HG03378 (cell line): ENCODE results near the gene KRTAP10-10.
"Not testable (repeated sequence)": the region's sequence is repeated elsewhere in the genome, so short reads cannot be mapped to it uniquely, and the experiment has no call there.

Experiments used
- ATAC-seq: cut with Tn5 transposase; IDR thresholded peaks from one replicate; pipeline ENCODE4 v1.9.1; 2021; ENCODE audit warnings: mild to moderate bottlenecking, moderate library complexity; ENCODE audit not compliant: unreplicated experiment

Gene KRTAP10-10

DNA sequence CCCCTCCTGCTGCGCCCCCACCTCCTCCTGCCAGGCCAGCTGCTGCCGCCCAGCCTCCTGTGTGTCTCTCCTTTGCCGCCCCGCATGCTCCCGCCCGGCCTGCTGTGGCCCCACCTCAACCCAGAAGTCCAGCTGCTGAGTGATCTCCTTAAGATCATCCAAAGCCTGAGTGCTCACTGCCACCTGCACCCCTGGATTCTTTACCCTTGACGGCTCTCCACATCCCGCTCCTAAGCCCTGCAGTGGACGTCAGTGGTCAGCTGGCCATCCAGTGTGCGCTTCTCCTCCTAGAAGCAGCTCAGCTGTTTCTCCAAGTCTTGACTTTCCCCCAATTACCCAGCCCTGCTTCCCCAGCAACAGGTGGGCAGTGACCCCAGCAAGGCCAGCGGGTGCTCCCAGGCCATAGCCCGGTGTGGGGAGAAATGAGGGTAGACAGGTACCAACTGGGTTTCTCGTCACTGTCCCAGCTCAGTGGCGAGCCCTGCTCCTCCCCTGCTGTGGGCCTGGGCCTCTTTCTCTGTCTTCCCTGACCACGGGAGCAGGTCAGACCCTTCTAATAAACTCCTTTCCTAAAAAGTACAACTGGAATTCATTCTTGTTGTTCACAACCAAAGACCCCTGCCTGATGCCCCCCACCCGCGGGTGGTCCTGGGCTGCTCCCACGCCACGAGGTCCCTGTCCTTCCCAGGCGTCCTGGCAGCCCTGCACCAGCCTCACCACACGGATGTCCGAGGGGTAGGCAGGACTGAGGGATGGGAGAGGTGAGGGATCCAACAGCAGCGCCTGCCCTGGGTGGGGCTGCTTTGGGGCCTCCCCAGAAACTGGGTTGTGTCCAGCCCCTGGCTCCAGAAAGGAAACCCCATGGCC is 35.3 kb upstream of the KRTAP10-10 start:
- ATAC-seq, result no peak

DNA sequence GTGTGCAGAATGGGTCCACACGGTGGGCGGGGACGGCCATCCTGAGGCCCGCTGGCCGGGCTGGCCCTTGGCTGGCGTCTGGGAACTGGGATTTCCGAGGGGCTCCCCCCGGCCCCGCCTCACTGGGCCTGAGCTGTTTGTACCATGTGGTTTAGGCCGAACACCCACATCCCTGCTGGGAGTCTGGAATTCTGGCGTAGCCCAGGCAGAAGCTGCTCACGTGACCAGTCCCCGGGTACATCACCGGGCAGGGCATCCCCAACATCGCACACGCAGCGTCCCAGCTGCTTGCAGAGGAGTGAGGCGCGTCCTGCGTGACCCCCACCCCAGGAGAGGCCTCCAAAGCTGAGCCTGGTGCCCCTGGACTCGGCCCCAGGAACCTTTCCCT is 34.7 kb upstream of the KRTAP10-10 start:
- ATAC-seq, result no peak

DNA sequence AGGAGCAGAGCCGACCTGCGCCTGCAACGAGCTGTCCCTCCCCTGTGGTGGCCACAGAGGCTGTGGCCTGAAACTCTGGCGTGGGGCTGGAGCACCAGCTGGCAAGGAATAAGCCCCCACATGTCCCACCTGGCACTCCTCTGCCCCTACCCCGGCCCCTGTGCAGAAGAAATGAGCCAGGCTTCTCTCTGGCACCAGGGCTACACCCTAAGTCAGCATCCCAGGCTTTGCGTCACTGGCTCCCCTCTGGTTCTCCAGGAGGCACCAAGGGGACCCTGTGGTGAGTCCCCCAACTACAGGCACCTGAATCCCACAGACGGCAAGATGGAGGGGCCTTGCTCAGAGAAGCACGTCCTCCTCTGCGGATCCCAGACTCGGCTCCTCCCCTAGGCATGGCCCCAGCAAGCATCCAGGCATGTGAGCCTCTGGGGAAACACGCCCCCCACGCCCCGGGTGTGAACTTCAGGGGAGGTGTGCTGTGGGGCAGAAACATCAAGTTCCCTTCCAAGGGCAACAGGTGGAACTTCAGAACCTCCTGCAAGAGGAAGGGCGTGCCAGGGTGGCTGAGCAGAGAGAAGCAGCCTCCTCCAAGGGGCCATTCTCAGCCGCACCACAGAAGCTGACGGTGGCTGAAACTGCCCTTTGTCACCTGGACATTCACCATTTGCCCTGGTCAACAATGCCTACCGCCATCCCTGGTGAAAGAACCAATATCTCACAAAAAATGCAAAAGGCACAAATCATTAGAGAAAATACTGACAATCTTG is 33.9 kb upstream of the KRTAP10-10 start:
- no peak for ATAC-seq

DNA sequence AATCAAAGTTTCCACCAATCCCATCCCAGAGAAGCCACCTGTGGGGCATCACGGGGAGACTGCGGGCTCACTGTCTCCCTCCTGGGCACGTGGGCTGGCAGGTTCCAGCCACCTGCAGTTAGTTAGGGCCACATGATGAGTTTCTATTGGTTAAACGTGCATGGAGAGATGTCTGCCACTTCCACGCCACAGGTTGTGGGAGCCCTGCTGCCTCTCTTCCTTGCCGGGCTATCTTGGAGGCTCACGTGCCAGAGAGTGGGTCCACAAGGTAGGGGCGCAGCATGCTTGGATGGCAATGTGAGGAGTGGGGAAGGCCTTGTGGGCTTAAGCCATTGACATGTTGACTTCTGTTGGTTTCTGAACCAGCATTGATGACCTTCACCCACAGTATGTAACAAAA is 33.2 kb upstream of the KRTAP10-10 start:
- ATAC-seq, result no peak

DNA sequence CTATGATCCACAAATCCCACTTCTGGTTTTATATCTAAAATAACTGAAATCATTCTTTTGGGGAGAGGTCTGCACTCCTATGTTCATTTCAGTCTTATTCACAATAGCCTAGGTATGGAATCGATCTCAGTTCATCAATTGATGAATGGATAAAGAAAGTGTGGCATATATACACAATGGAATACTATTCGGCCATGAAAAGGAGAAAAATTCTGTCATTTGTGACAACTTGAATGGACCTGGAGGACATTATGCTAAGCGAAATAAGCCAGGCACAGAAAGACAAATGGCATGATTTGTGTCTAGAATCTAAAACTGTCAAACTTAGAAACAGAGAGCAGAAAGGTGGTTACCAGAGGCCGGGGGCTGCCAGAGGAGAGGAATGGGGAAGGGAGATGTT is 30.7 kb upstream of the KRTAP10-10 start:
- no peak for ATAC-seq

DNA sequence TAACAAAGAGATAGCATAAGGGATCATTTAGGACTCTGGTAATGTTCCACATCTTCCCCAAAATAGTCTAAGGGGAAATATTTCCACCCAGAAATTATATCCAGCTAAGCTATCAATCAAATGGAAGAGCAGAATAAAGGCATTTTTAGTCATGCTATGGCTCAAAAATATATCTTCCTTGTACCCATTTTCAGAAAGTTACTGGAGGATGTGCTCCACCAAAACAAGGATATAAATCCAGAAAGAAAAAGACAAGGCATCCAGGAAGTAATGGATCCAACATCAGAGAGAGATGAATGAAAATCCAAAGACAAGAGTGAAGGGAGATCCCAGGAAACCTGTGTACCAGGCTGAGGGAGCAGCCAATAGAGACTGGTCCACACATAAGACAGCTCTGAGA is 28.0 kb upstream of the KRTAP10-10 start:
- no peak for ATAC-seq

DNA sequence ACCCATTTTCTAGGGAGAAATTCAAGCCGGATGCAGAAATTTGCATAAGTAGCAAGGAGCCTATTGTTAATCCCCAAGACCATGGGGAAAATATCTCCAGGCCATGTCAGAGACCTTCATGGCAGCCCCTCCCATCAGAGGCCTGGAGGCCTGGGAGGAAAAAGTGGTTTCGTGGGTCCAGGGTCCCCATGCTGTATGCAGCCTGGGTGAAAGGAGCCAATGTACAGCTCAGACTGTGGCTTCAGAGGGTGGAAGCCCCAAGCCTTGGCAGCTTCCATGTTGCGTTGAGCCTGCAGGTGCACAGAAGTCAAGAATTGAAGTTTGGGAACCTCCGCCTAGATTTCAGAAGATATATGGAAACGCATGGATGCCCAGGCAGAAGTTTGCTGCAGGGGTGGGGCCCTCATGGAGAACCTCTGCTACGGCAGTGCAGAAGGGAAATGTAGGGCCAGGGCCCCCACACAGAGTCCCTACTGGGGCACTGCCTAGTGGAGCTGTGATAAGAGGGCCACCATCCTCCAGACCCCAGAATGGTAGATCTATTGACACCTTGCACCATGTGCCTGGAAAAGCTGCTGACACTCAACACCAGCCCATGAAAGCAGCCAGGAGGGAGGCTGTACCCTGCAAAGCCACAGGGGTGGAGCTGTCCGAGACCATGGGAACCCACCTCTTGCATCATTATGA is 26.9 kb upstream of the KRTAP10-10 start:
- not testable (repeated sequence) for ATAC-seq

DNA sequence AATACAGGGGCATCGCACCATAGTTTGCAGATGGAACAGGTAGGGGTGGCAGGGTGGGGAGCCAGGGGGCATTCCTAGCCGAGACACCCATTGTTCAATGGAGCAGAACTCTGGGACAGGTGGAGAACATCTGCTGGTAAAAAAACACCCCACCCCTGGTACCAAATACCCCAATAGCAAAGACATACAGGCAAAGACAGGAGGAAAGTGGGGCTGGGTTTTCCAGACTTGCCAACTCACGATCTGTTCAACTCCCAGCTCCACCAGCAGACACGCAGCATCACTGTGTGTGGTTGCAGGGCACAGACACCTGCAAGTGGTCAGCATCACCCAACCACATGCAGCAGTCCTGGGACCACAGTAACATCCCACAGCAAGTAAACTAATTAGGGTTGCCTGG is 25.6 kb upstream of the KRTAP10-10 start:
- ATAC-seq, result no peak

DNA sequence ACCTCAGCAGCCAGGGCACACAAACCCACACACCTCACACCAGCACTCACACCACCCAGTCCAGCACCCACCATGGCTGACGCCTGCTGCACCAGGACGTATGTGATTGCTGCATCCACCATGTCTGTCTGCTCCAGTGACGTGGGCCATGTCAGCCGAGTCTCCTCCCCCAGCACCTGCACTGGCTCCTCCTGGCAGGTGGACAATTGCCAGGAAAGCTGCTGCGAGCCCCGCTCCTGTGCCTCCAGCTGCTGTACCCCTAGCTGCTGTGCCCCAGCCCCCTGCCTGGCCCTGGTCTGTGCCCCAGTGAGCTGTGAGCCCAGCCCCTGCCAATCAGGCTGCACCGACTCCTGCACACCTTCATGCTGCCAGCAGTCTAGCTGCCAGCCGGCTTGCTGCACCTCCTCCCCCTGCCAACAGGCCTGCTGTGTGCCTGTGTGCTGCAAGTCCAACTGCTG is 25.1 kb upstream of the KRTAP10-10 start, which contains the start of gene KRTAP10-8:
Gene KRTAP10-8, plus strand, starts transcription at position 51 of the 458 bp plus-strand sequence. Its CDS starts 22 bp downstream, at position 73.
- no peak for ATAC-seq

DNA sequence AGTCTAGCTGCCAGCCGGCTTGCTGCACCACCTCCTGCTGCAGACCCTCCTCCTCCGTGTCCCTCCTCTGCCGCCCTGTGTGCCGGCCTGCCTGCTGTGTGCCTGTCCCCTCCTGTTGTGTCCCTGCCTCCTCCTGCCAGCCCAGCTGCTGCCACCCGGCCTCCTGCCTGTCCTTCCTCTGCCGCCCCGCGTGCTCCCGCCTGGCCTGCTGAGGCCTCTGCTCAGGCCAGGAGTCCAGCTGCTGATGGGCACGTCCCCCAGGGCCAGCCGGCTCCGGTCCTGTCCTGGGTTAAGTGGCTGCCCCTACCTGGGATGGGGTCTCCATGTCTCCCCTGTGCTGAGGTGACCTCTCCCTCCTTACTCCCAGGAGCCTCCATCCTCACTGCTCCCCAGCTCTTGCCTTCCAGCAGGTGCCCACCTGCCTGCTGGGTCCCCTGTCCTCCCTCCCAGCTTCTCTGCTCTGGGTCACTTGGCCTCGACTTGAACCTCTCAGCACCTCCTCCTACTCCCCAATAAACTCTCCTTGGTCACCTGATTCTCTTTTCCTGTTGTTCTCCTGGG is 24.4 kb upstream of the KRTAP10-10 start:
- ATAC-seq, result no peak

DNA sequence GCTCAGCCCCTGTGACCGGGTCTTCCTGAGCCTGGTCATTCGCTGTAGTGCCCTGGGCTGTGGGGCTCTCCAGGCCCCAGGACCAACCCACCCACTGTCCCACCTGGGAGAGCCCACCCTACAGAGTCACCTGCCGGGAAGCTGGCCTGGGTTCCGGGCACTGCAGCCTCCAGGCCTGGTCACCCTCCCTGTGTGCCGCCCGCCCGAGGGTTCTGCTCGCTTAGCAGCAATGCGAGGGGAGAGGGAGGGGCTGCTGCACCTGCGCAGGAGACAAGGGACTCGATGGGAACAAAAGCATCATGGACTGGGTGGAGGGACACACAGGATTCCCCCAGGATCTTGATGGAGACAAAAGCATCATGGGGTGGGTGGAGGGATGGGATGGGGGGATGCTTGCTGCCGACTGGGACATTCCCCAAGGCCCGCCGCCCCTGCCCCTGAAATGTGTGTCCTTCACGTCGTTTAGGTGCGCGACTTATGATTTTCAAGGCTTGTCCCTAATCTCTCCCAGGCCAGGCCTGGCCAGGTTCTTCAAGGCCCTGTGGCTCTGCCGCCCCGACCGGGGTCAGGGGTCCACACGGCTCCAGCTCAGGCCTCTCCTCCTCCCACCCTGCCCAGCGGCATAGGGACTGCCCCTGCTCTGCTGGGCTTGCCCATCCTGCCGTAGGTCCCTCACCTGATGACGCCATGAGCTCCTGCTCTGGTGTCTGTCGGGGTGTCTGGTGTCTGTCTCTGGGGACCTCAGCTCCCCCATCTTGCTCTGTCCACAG is 23.6 kb upstream of the KRTAP10-10 start:
- no peak for ATAC-seq

DNA sequence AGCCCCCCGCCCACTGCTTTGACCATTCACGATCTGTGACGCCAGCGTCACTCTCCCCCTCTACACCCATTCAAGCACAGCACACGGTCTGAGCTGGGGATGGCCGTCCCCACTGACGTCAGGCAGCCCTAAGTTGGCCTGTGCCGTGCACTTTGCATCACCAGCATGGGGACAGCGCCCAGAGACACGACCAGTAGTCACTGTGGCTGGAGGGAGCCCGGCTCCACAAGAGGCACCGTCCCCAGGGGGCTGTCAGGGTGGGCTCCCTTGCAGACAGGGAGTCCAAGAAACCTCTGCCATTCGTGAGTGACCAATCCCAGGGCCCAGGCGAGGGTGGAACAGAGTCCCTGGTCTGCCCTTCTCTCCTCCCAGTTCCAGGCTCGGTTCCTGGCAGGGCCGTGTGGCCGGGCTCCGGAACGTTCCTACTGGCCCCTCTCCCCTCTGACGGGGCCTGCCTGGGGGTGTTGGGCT is 23.0 kb upstream of the KRTAP10-10 start:
- ATAC-seq, result no peak

DNA sequence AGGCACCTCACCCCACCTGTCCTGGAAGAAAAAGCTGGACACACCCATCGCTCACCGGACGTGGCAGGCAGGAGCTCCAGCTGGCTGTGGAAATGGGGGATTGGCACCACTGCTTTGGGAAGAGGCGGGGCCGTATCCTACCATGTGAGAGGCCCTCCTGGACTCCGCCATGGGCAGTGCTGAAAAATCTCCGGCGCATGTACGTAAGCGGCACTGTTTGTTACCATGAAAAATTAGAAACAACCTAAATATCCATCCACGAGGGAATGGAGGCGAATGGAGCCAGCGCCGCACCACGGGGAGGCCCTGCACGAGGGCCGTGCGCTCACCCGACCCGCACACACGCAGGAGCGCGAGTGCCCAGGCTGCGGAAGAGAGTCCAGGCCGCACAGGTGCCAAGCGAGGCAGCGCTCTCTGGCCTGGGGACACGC is 22.2 kb upstream of the KRTAP10-10 start:
- ATAC-seq, result no peak

DNA sequence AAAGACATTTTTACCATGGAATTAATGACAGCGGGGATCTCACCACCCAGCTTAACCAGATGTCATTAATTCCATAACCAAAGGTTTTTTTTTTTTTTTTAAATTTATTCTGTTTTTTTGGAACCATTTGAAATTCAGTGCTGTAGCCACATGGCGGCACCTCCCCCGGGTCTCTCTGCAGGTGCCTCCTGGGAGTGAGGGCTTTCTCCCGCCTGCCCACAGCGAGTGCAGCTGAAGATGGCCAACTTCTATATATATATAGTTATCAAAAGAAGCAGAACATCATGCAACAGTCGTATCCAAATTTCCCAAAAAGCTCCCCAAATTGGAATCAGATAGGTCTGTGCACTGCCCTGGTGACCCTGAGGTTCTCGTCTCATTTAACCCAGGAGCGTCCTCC is 21.7 kb upstream of the KRTAP10-10 start:
- no peak for ATAC-seq

DNA sequence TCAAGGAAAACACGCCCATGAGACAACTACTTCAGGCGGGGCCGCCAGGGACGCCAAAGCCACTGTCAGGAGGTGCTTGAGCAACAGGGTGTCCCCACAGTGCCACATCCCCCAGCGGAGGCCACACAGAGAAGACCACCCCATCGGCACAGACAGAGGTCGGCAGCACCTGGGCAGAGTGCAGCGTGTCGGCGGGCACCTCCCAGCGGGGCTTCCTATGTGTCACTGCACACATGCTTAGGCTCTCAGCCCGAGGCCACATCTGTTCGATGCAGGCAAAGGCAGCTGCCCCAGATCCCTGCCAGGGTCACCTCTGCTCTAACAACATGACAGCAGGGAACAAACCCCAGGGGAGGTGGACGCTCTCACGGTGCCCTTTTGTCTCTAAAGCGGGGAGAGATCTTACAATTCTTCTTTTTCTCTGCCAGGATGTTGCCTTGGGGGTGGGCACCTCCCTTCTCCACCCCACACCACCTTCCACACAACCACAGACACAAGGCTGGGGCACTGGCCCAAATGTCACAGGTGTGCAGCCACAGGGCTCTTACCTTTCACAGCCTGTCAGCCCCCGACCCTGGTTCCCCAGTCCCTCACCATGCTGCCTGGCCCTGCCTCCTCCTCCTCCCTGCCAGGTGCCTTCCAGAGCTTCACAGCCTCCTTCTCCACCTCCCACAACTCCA is 21.1 kb upstream of the KRTAP10-10 start:
- no peak for ATAC-seq

DNA sequence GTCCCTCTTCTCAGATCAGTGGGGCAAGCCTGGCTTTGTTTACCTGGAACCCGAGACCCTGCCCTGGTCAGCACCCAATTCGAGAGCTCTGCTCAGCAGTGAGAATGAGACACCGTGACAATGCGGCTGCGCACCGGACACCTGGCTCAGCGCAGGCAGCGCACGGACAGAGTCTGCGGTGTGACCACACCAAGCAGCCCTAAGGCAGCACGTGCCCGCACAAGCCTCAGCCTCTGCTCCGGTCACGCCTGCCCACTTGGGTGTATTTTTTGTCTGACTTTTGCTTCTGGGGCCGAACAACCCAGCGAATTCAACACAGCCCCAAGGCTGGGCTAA is 20.6 kb upstream of the KRTAP10-10 start:
- no peak for ATAC-seq

DNA sequence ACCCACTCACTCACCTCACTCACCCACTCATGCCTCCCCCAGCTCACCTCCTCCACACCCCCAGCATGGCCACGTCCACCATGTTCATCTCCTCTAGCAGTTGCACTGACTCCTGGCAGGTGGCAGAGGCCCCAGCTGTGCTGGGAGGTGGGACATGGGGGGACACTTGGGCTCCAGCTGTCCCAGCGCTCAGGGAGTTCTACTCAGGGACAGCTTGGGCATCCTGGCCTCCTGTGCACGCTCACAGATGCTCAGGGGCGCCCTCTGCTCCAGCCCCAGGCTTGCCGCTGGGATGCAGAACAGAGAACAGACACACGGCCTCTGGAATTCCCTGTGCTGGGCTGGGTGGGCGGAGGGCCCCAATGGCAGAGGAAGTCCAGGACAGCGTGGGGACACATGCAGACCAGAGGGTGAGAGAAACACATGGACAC is 20.1 kb upstream of the KRTAP10-10 start:
- ATAC-seq, result no peak

DNA sequence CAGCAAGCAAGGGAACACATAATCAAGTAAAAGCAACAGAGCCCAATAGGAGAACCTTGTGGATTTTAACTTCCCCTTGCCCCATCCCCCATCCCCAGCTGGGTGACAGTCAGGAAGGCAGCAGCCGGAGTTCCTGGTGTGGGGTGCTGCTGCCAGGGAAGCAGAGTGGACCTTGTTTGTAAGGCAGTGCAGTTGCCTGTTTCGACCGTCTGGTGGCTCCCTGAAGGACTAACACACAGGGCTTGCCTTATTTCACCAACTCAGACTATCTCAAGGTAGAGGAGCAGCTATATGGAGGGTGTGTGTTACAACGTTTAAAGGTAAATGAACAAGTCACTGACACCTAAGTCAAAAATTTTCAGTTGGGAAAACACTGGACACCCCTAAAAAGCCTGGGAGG is 18.7 kb upstream of the KRTAP10-10 start:
- ATAC-seq, result no peak

DNA sequence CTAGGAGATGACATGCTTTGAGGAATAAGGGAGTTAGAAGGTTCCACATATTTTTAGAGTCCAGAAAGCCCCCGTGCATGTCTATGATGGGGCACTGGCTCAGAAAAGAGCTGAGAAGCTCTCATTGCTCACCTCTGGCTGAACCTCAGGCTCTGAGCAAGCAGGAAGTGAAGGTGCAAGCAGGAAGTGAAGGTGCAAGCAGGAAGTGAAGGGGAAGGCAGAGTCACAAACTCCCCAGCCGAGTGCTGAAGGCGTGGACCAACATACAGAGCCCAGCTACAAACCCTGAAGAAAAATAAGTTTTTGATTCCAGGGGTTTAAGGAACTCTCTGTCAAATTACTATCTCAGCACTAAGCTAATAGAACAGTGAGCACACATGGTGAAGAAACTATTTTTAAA is 18.2 kb upstream of the KRTAP10-10 start:
- ATAC-seq, result no peak

DNA sequence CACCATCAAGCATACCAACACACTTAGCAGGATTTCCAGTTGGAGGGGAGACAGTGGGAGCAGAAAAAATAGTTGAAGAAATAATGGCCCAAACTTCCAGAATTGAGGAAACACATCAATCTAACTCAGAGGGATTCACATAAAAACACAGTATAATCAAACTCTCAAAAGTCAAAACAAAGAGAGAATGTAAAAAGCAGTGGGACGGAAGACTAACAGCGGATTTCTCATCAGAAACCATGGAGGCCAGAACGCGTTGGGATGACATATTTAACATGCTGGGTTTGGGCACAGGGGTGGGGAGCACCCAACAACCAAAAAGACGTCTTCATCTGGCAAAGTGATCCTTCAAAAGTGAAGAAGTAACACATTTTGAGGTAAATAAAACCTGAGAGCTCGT is 17.3 kb upstream of the KRTAP10-10 start:
- ATAC-seq, result no peak
